ENCODE data around the gene NLRC3.

Gene NLRC3

GRCh38 chr16:3542601-3543373 lies 34.4 kb downstream of the NLRC3 start:
- DNase-seq, result no peak

GRCh38 chr16:3541527-3542155 lies 35.6 kb downstream of the NLRC3 start:
- DNase-seq, result no peak

GRCh38 chr16:3538222-3538621 lies 39.0 kb downstream of the NLRC3 start:
- no peak for DNase-seq

GRCh38 chr16:3536851-3537250 lies 40.4 kb downstream of the NLRC3 start:
- no peak for DNase-seq

- no peak for DNase-seq
Observed at GRCh38 chr16:3536271-3536731, 40.9 kb downstream of the NLRC3 start.

GRCh38 chr16:3534126-3534525 lies 43.1 kb downstream of the NLRC3 start:
- DNase-seq, result no peak

- no peak for DNase-seq
Observed at GRCh38 chr16:3532741-3533140, 44.5 kb downstream of the NLRC3 start.

- no peak for DNase-seq
Observed at GRCh38 chr16:3530371-3530914, 46.8 kb downstream of the NLRC3 start.

- no peak for DNase-seq
Observed at GRCh38 chr16:3529175-3529574, 48.0 kb downstream of the NLRC3 start.

GRCh38 chr16:3528406-3528805 lies 48.8 kb downstream of the NLRC3 start:
- DNase-seq, result no peak

GRCh38 chr16:3527216-3527829 lies 49.9 kb downstream of the NLRC3 start:
- peak in 1 of 2 donors; percentile 39 for DNase-seq

- DNase-seq, result no peak
Observed at GRCh38 chr16:3525951-3526350, 51.3 kb downstream of the NLRC3 start.

GRCh38 chr16:3523281-3523680 lies 53.9 kb downstream of the NLRC3 start:
- DNase-seq, result no peak

GRCh38 chr16:3520841-3521240 lies 56.4 kb downstream of the NLRC3 start:
- DNase-seq, result no peak

GRCh38 chr16:3520413-3520812 lies 56.8 kb downstream of the NLRC3 start:
- no peak for DNase-seq

GRCh38 chr16:3519581-3519980 lies 57.6 kb downstream of the NLRC3 start:
- no peak for DNase-seq

- DNase-seq, result no peak
Observed at GRCh38 chr16:3518986-3519348, 58.2 kb downstream of the NLRC3 start.

GRCh38 chr16:3518292-3518985 lies 58.8 kb downstream of the NLRC3 start:
- DNase-seq, result no peak

- DNase-seq, result no peak
Observed at GRCh38 chr16:3515897-3516296, 61.3 kb downstream of the NLRC3 start.

GRCh38 chr16:3514621-3515020 lies 62.6 kb downstream of the NLRC3 start:
- no peak for DNase-seq

- DNase-seq, result no peak
Observed at GRCh38 chr16:3513892-3514583, 63.2 kb downstream of the NLRC3 start.

All from hippocampal formation (tissue), 2 donors.